NCI-H128 (cell line): ENCODE results near the gene DCST2.
A peak's percentile ranks its signal among the peaks of the same experiment; 100 is the strongest.

Source experiments
- DNase-seq: peaks from one replicate; lab custom pipeline; 2025; ENCODE audit not compliant: unreplicated experiment; lab: John Stamatoyannopoulos, UW

Gene DCST2

GRCh38 chr1:155030243-155030795, 3.3 kb downstream of the DCST2 start:
- no peak for DNase-seq

- no peak for DNase-seq
These were observed 3.9 kb downstream of the DCST2 start for GRCh38 chr1:155029513-155030242.

GRCh38 chr1:155026588-155026987, 7.0 kb downstream of the DCST2 start:
- DNase-seq: no peak

- DNase-seq: no peak
These were observed 7.4 kb downstream of the DCST2 start for GRCh38 chr1:155026154-155026553.

GRCh38 chr1:155024315-155024714, 9.3 kb downstream of the DCST2 start:
- DNase-seq: no peak

GRCh38 chr1:155023627-155024026, 10.0 kb downstream of the DCST2 start:
- DNase-seq: no peak

- DNase-seq: no peak
These were observed 10.7 kb downstream of the DCST2 start for GRCh38 chr1:155022927-155023236.

- no peak for DNase-seq
These were observed 11.2 kb downstream of the DCST2 start for GRCh38 chr1:155022136-155022926.

GRCh38 chr1:155019377-155020245, 14.0 kb downstream of the DCST2 start:
- no peak for DNase-seq

- no peak for DNase-seq
These were observed 14.8 kb downstream of the DCST2 start for GRCh38 chr1:155018617-155019348.

GRCh38 chr1:155017946-155018316, 15.7 kb downstream of the DCST2 start:
- no peak for DNase-seq

- peak; percentile 71 for DNase-seq
These were observed 16.3 kb downstream of the DCST2 start for GRCh38 chr1:155017041-155017945.

GRCh38 chr1:155016231-155016831, 17.2 kb downstream of the DCST2 start:
- DNase-seq: no peak

GRCh38 chr1:155015527-155016230, 17.9 kb downstream of the DCST2 start:
- DNase-seq: no peak

- DNase-seq: no peak
These were observed 18.7 kb downstream of the DCST2 start for GRCh38 chr1:155014709-155015508.

GRCh38 chr1:155013632-155014031, 19.9 kb downstream of the DCST2 start:
- DNase-seq: no peak

GRCh38 chr1:155012776-155013602, 20.6 kb downstream of the DCST2 start:
- DNase-seq: no peak
